Body of pancreas (tissue), 4 donors: ENCODE data around the gene ACTA2.

Experiments used
- CTCF ChIP-seq, 7 experiments: fragments of 450-650 bp in 4 of 7; fragments of 200-600 bp in 3 of 7; sonication (generic) in 3 of 7; IDR thresholded peaks; one replicate each; pipeline ENCODE4 v1.5.1; 2016 to 2019; ENCODE audit warnings: antibody characterized with exemption in 7 of 7
- POLR2A ChIP-seq, 3 donors: fragments of 450-650 bp; IDR thresholded peaks; one replicate each; pipeline ENCODE4 v1.6.1; 2016; ENCODE audit warnings: antibody characterized with exemption in 3 of 3, mild to moderate bottlenecking in 2 of 3

DNA sequence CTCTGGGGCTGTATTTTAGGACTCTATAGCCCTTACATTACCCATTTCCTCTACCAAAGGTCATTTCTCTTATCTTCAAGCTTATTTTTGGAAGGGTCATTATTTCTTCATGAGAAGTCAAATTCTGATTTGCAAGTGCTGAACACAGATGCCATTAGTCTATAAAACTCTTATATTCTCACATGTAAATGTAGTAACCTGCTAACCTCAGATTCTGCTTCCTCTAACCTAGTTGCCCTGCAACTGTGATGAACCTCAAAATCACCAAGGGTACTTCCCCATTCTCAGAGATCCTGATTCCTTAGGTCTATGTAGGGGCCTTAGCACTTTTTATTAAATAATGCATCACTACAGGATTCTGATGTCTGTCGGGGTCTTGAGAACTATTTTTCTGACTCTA is 44.4 kb upstream of the ACTA2 start:
- TF ChIP-seq CTCF (IDR thresholded peaks at IDR 0.05) (no peak), POLR2A (IDR thresholded peaks at IDR 0.05) (no peak)
